ENCODE results near the gene FOXE1.

- TF ChIP-seq CTCF (IDR thresholded peaks at IDR 0.05) (no peak), POLR2A (IDR thresholded peaks at IDR 0.05) (no peak)
Observed at GRCh38 chr9:97830884-97831829, 21.9 kb upstream of the FOXE1 start.

All from right lobe of liver (tissue), 4 donors.